C4-2B (cell line): ENCODE measurements around the gene ARX.

Source experiments
- ZFX ChIP-seq: fragments of 450-650 bp; IDR thresholded peaks from 2 replicates; pipeline ENCODE4 v1.6.1; 2017
- TF ChIP-seq, protein P1 (sequence below): fragments of 450-650 bp; conservative IDR thresholded peaks from 2 replicates; pipeline ENCODE4 v1.5.1; 2017; ENCODE audit warnings: mild to moderate bottlenecking

GRCh38 chrX:25004485-25005032 lies 11.2 kb downstream of the ARX start:
- TF ChIP-seq, protein P1, sequence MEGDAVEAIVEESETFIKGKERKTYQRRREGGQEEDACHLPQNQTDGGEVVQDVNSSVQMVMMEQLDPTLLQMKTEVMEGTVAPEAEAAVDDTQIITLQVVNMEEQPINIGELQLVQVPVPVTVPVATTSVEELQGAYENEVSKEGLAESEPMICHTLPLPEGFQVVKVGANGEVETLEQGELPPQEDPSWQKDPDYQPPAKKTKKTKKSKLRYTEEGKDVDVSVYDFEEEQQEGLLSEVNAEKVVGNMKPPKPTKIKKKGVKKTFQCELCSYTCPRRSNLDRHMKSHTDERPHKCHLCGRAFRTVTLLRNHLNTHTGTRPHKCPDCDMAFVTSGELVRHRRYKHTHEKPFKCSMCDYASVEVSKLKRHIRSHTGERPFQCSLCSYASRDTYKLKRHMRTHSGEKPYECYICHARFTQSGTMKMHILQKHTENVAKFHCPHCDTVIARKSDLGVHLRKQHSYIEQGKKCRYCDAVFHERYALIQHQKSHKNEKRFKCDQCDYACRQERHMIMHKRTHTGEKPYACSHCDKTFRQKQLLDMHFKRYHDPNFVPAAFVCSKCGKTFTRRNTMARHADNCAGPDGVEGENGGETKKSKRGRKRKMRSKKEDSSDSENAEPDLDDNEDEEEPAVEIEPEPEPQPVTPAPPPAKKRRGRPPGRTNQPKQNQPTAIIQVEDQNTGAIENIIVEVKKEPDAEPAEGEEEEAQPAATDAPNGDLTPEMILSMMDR: no peak
- no peak for TF ChIP-seq ZFX
